HepG2 (cell line): Measurements from ENCODE around the gene SLC22A31. TPM values are rescaled to one million over a fixed set of nuclear protein-coding genes. Genes with fewer than 3 reads are reported as not detected.

Experiments
- AKNA ChIP-seq: sonication (generic); formaldehyde crosslinking; IDR thresholded peaks from 2 replicates; pipeline ENCODE4 v1.4.0; 2020; ENCODE audit warnings: missing genetic modification reagents, borderline replicate concordance
- GMEB2 ChIP-seq: IDR thresholded peaks from 2 replicates; pipeline ENCODE4 v1.6.1; 2016; ENCODE audit warnings: missing biosample characterization, missing genetic modification reagents, low read depth
- MED13 ChIP-seq: sonication (generic); formaldehyde crosslinking; IDR thresholded peaks from 2 replicates; pipeline ENCODE4 v1.5.0; 2020; ENCODE audit warnings: missing genetic modification reagents
- NFATC3 ChIP-seq: sonication (generic); formaldehyde crosslinking; IDR thresholded peaks from 2 replicates; pipeline ENCODE4 v1.5.1; 2020; ENCODE audit warnings: mild to moderate bottlenecking, missing genetic modification reagents
- REST ChIP-seq, 2 experiments: IDR thresholded peaks; 2 replicates each; pipeline ENCODE4 v1.6.1; 2011 to 2012; ENCODE audit warnings: low read length in 2 of 2, borderline replicate concordance in 1 of 2, low read depth in 1 of 2, mild to moderate bottlenecking in 1 of 2, moderate library complexity in 1 of 2
- SIX1 ChIP-seq: sonication (generic); formaldehyde crosslinking; IDR thresholded peaks from 2 replicates; pipeline ENCODE4 v1.4.0; 2020; ENCODE audit warnings: missing genetic modification reagents, borderline replicate concordance
- TEF ChIP-seq: sonication (generic); formaldehyde crosslinking; IDR thresholded peaks from 2 replicates; pipeline ENCODE4 v1.5.0; 2020; ENCODE audit warnings: missing genetic modification reagents
- ZFP36 ChIP-seq: fragments of 150-350 bp; IDR thresholded peaks from 2 replicates; pipeline ENCODE4 v1.6.1; 2018; ENCODE audit warnings: borderline replicate concordance, low read length, low read depth; ENCODE audit not compliant: partially characterized antibody
- ZFP37 ChIP-seq: sonication (generic); formaldehyde crosslinking; IDR thresholded peaks from 2 replicates; pipeline ENCODE4 v1.4.0; 2020; ENCODE audit warnings: missing genetic modification reagents, borderline replicate concordance
- ZNF550 ChIP-seq: sonication (generic); formaldehyde crosslinking; IDR thresholded peaks from 2 replicates; pipeline ENCODE4 v1.4.0; 2020; ENCODE audit warnings: mild to moderate bottlenecking, missing genetic modification reagents, borderline replicate concordance
- ZNF576 ChIP-seq: sonication (generic); formaldehyde crosslinking; IDR thresholded peaks from 2 replicates; pipeline ENCODE4 v1.4.0; 2020; ENCODE audit warnings: mild to moderate bottlenecking, missing genetic modification reagents
- polyA plus RNA-seq, 8 experiments: library from polyadenylated mRNA; depleted of rRNA in 3 of 8; stranded (reverse) in 7 of 8; unstranded in 1 of 8; fragments of >200 nt; fragmentation: Illumina TruSeq in 4 of 8; extraction: Trizol in 4 of 8; gene quantifications; 2 replicates each; pipeline versions ENCODE4 v1.2.1 to v1.2.3, GENCODE V29; 2011 to 2016; ENCODE audit warnings: low read depth in 4 of 8, missing spikeins in 1 of 8, mixed read lengths in 1 of 8; ENCODE audit not compliant: insufficient read depth in 1 of 8
- total RNA-seq, 5 experiments: library from RNA; depleted of rRNA; stranded (reverse); fragments of >200 nt; fragmentation: Illumina TruSeq; extraction: Trizol; gene quantifications; 2 replicates each; pipeline ENCODE4 v1.2.3, GENCODE V29; 2016; ENCODE audit warnings: low read depth in 1 of 5

Gene SLC22A31
- total and polyA plus RNA-seq, 2 of the 13 experiments (the other 11 are each of a cell fraction or from before 2014, with no cell fraction given), result 67.3 to 83.3 TPM

- TF ChIP-seq AKNA (CRISPR knock-in tag) (peak; percentile 89; the same call in 1 of the 2 replicates), NFATC3 (0 out of 2 replicates have a peak, but pooled peaks have one; percentile 25), MED13 (peak; percentile 70), ZNF576 (CRISPR knock-in tag) (no peak), REST (IDR thresholded peaks at IDR 0.05; ENCODE audit: borderline replicate concordance in 1 of 2, low read depth in 1 of 2, low read length in 2 of 2) (0 out of 4 replicates have a peak, but pooled peaks of 1 of the 2 experiments have one; percentile 51), GMEB2 (peak; percentile 68), ZFP36 (no peak), SIX1 (CRISPR knock-in tag) (0 out of 2 replicates have a peak, but pooled peaks have one; percentile 20), TEF (CRISPR knock-in tag) (0 out of 2 replicates have a peak, but pooled peaks have one; percentile 57), ZFP37 (CRISPR knock-in tag) (0 out of 2 replicates have a peak, but pooled peaks have one; percentile 54), ZNF550 (peak; percentile 37; the same call in 1 of the 2 replicates)
Observed at GRCh38 chr16:89217388-89218191, 17.3 kb upstream of the SLC22A31 start, which contains the start of gene ZNF778 (continued).
